D341Med (cell line): ENCODE results near the gene TP53I13.

ENCODE experiments used
- DNase-seq: peaks from one replicate; pipeline ENCODE4 v3.0.0; 2012; ENCODE audit warnings: low spot score

TP53I13 gene

GRCh38 chr17:29567554-29568330 lies 759 bp upstream of the TP53I13 start:
- peak; percentile 83 for DNase-seq

GRCh38 chr17:29569245-29569950 lies 897 bp downstream of the TP53I13 start:
- DNase-seq: peak; percentile 41

GRCh38 chr17:29570521-29570920 lies 2.0 kb downstream of the TP53I13 start:
- DNase-seq: peak; percentile 28

GRCh38 chr17:29571486-29571882 lies 3.0 kb downstream of the TP53I13 start:
- DNase-seq: peak; percentile 24

GRCh38 chr17:29571883-29572681 lies 3.6 kb downstream of the TP53I13 start:
- peak; percentile 39 for DNase-seq

GRCh38 chr17:29572691-29573557 lies 4.4 kb downstream of the TP53I13 start:
- peak; percentile 77 for DNase-seq

GRCh38 chr17:29573558-29573869 lies 5.0 kb downstream of the TP53I13 start:
- no peak for DNase-seq

- no peak for DNase-seq
These were observed 5.6 kb downstream of the TP53I13 start for GRCh38 chr17:29573871-29574731.

GRCh38 chr17:29574732-29575510 lies 6.4 kb downstream of the TP53I13 start:
- no peak for DNase-seq

- no peak for DNase-seq
These were observed 7.2 kb downstream of the TP53I13 start for GRCh38 chr17:29575511-29576213.

GRCh38 chr17:29576214-29577000 lies 7.9 kb downstream of the TP53I13 start:
- DNase-seq: no peak

GRCh38 chr17:29577001-29577370 lies 8.5 kb downstream of the TP53I13 start:
- no peak for DNase-seq

GRCh38 chr17:29577385-29578211 lies 9.1 kb downstream of the TP53I13 start:
- DNase-seq: no peak

- no peak for DNase-seq
These were observed 10.4 kb downstream of the TP53I13 start for GRCh38 chr17:29578626-29579485.

GRCh38 chr17:29579866-29580771 lies 11.6 kb downstream of the TP53I13 start:
- DNase-seq: peak; percentile 96
